OCI-LY1 (cell line): ENCODE results near the gene SERPINE3.

Source experiments
- H2AFZ ChIP-seq: fragments of 200-600 bp; sonication (generic), shearing (Covaris generic); 2 replicates; pipeline ENCODE4 v1.6.0; 2014; ENCODE audit warnings: antibody characterized with exemption, mild to moderate bottlenecking, low read length
- H3F3A ChIP-seq: fragments of 200-600 bp; sonication (generic), shearing (Covaris generic); 2 replicates; pipeline ENCODE4 v1.6.0; 2014; ENCODE audit warnings: mild to moderate bottlenecking, antibody characterized with exemption, low read length, moderate library complexity; ENCODE audit not compliant: insufficient read depth
- H3K27ac ChIP-seq: fragments of 200-600 bp; sonication (generic); 2 replicates; pipeline ENCODE4 v1.5.1; 2014; ENCODE audit warnings: low read length, mixed run types, mild to moderate bottlenecking, low read depth; ENCODE audit not compliant: poor library complexity, severe bottlenecking
- H3K27me3 ChIP-seq: fragments of 200-600 bp; sonication (generic); 2 replicates; pipeline ENCODE4 v1.6.0; 2014; ENCODE audit warnings: antibody characterized with exemption, mild to moderate bottlenecking, low read length, moderate library complexity; ENCODE audit not compliant: insufficient read depth
- H3K36me3 ChIP-seq: fragments of 200-600 bp; sonication (generic); 2 replicates; pipeline ENCODE4 v1.6.1; 2014; ENCODE audit warnings: mild to moderate bottlenecking, antibody characterized with exemption, low read length, moderate library complexity, mixed read lengths; ENCODE audit not compliant: insufficient read depth
- H3K4me1 ChIP-seq: fragments of 200-600 bp; sonication (generic); 2 replicates; pipeline ENCODE4 v1.5.1; 2014; ENCODE audit warnings: mild to moderate bottlenecking, low read length, moderate library complexity; ENCODE audit not compliant: insufficient read depth, severe bottlenecking
- H3K4me2 ChIP-seq: fragments of 200-600 bp; sonication (generic), shearing (Covaris generic); 2 replicates; pipeline ENCODE4 v1.6.1; 2014; ENCODE audit warnings: low read length
- H3K4me3 ChIP-seq: fragments of 200-600 bp; sonication (generic); 2 replicates; pipeline ENCODE4 v1.5.1; 2014; ENCODE audit warnings: low read length, low read depth, mild to moderate bottlenecking, mixed read lengths; ENCODE audit not compliant: poor library complexity, severe bottlenecking
- H3K79me2 ChIP-seq: fragments of 200-600 bp; shearing (Covaris generic); 2 replicates; pipeline ENCODE4 v1.6.1; 2016; ENCODE audit warnings: mixed run types, low read length, mixed read lengths; ENCODE audit not compliant: insufficient read depth
- H3K9ac ChIP-seq: fragments of 200-600 bp; sonication (generic), shearing (Covaris generic); 2 replicates; pipeline ENCODE4 v1.6.1; 2014; ENCODE audit warnings: mild to moderate bottlenecking, low read length, mixed read lengths
- H3K9me2 ChIP-seq: fragments of 200-600 bp; sonication (generic), shearing (Covaris generic); 2 replicates; pipeline ENCODE4 v1.6.1; 2014; ENCODE audit warnings: low read depth, mild to moderate bottlenecking, low read length, mixed read lengths
- H3K9me3 ChIP-seq: fragments of 200-600 bp; shearing (Covaris generic); 2 replicates; pipeline ENCODE4 v1.6.1; 2014; ENCODE audit warnings: low read length, mixed read lengths
- H4K20me1 ChIP-seq: fragments of 200-600 bp; sonication (generic), shearing (Covaris generic); 2 replicates; pipeline ENCODE4 v1.6.0; 2016; ENCODE audit warnings: mild to moderate bottlenecking, low read length; ENCODE audit not compliant: insufficient read depth
- EZH2 ChIP-seq: fragments of 200-600 bp; sonication (generic), shearing (Covaris generic); IDR thresholded peaks from 2 replicates; pipeline ENCODE4 v1.8.0; 2017; ENCODE audit warnings: borderline replicate concordance, mixed run types, mild to moderate bottlenecking, antibody characterized with exemption, low read length, moderate library complexity, mixed read lengths
- TF ChIP-seq, protein P1 (sequence below): fragments of 200-600 bp; sonication (generic), shearing (Covaris generic); IDR thresholded peaks from 2 replicates; pipeline ENCODE4 v1.5.1; 2017; ENCODE audit warnings: mild to moderate bottlenecking, antibody characterized with exemption, low read length, moderate library complexity, mixed read lengths

SERPINE3 gene

GRCh38 chr13:51333421-51333820 is 6.1 kb upstream of the SERPINE3 start:
- Histone ChIP-seq H3K9ac (no peak overlapping the region), H3F3A (no peaks in the 10 kb centered on the region), H3K36me3 (no peaks in the 10 kb centered on the region), H3K4me3 (no peak overlapping the region), H3K4me2 (no peak overlapping the region), H2AFZ (no peak overlapping the region), H3K4me1 (no peaks in the 10 kb centered on the region), H3K27me3 (no peaks in the 10 kb centered on the region), H3K27ac (no peak overlapping the region), H4K20me1 (no peaks in the 10 kb centered on the region), H3K9me3 (no peaks in the 10 kb centered on the region), H3K9me2 (no peaks in the 10 kb centered on the region), H3K79me2 (no peaks in the 10 kb centered on the region)
- no peak for TF ChIP-seq EZH2
- TF ChIP-seq, protein P1, sequence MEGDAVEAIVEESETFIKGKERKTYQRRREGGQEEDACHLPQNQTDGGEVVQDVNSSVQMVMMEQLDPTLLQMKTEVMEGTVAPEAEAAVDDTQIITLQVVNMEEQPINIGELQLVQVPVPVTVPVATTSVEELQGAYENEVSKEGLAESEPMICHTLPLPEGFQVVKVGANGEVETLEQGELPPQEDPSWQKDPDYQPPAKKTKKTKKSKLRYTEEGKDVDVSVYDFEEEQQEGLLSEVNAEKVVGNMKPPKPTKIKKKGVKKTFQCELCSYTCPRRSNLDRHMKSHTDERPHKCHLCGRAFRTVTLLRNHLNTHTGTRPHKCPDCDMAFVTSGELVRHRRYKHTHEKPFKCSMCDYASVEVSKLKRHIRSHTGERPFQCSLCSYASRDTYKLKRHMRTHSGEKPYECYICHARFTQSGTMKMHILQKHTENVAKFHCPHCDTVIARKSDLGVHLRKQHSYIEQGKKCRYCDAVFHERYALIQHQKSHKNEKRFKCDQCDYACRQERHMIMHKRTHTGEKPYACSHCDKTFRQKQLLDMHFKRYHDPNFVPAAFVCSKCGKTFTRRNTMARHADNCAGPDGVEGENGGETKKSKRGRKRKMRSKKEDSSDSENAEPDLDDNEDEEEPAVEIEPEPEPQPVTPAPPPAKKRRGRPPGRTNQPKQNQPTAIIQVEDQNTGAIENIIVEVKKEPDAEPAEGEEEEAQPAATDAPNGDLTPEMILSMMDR: no peak

DNA sequence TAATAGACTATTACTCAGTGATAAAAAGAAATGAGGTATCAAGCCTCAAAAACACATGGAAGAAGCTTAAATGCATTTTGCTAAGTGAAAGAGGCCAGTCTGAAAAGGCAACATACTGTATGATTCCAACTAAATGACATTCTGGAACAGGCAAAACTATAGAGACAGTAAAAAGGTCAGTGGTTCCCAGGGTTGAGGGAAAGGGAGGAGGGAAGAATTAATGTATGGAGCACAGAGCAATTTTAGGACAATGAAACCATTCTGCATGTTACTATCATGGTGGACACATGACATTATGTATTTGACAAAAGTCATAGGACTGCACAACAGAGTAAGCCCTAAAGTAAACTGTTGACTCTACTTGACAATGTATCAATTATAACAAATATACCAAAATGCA is 5.7 kb upstream of the SERPINE3 start:
- no peaks in the 10 kb centered on the region for H3K9me2 ChIP-seq
- H3K4me1 ChIP-seq: no peaks in the 10 kb centered on the region
- no peaks in the 10 kb centered on the region for H3K36me3 ChIP-seq
- no peak overlapping the region for H2AFZ ChIP-seq
- H3F3A ChIP-seq: no peaks in the 10 kb centered on the region
- no peak overlapping the region for H3K4me2 ChIP-seq
- no peaks in the 10 kb centered on the region for H3K9me3 ChIP-seq
- no peak overlapping the region for H3K4me3 ChIP-seq
- TF ChIP-seq, protein P1: no peak
- TF ChIP-seq EZH2: no peak
- H4K20me1 ChIP-seq: no peaks in the 10 kb centered on the region
- no peaks in the 10 kb centered on the region for H3K79me2 ChIP-seq
- H3K27ac ChIP-seq: no peak overlapping the region
- H3K9ac ChIP-seq: no peak overlapping the region
- no peaks in the 10 kb centered on the region for H3K27me3 ChIP-seq

DNA sequence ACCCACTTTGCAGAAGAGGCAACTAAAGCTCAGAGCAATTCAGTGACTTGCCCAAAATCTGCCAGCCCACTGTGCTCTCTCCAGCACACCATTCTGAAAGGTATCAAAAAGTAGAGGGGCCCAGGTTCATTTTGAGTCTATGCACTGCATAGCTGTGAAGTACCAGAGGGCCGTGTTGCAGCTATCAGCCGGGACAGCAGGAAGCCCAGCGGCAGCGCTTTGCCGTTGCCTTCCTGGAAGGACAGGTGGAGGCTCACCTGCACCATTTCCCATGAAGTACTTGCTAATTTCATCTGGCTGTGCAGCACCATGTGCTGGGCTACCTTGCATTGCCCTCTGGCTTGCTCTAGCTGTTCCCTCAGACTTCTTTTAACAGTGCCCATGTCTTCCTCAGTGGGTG is 2.7 kb upstream of the SERPINE3 start:
- H2AFZ ChIP-seq: no peak overlapping the region
- H3K27me3 ChIP-seq: no peaks in the 10 kb centered on the region
- no peaks in the 10 kb centered on the region for H3F3A ChIP-seq
- H3K9me3 ChIP-seq: no peaks in the 10 kb centered on the region
- H3K4me2 ChIP-seq: no peak overlapping the region
- H4K20me1 ChIP-seq: no peaks in the 10 kb centered on the region
- no peaks in the 10 kb centered on the region for H3K4me1 ChIP-seq
- H3K9ac ChIP-seq: no peak overlapping the region
- H3K27ac ChIP-seq: no peak overlapping the region
- no peaks in the 10 kb centered on the region for H3K9me2 ChIP-seq
- no peaks in the 10 kb centered on the region for H3K79me2 ChIP-seq
- H3K4me3 ChIP-seq: no peak overlapping the region
- H3K36me3 ChIP-seq: no peaks in the 10 kb centered on the region
- TF ChIP-seq EZH2: no peak
- TF ChIP-seq, protein P1: no peak
